Stomach (tissue), 4 donors: ENCODE results near the gene TENM4.

Experiments used
- CTCF ChIP-seq, 7 experiments: fragments of 450-650 bp in 4 of 7; fragments of 200-600 bp in 3 of 7; sonication (generic) in 3 of 7; IDR thresholded peaks; one replicate each; pipeline ENCODE4 v1.5.1; 2016 to 2019; ENCODE audit warnings: antibody characterized with exemption in 7 of 7, control low read depth in 2 of 7, mild to moderate bottlenecking in 1 of 7
- EP300 ChIP-seq: sonication (generic); formaldehyde crosslinking; IDR thresholded peaks from one replicate; pipeline ENCODE4 v1.6.1; 2017; ENCODE audit warnings: antibody characterized with exemption
- POLR2A ChIP-seq, 4 donors: fragments of 450-650 bp; IDR thresholded peaks; one replicate each; pipeline ENCODE4 v1.6.1; 2016; ENCODE audit warnings: antibody characterized with exemption in 4 of 4, control low read depth in 2 of 4, mild to moderate bottlenecking in 1 of 4, moderate library complexity in 1 of 4
- POLR2AphosphoS5 ChIP-seq, 3 donors: sonication (generic); formaldehyde crosslinking; IDR thresholded peaks; one replicate each; pipeline ENCODE4 v1.6.1; 2016; ENCODE audit warnings: antibody characterized with exemption in 3 of 3

DNA sequence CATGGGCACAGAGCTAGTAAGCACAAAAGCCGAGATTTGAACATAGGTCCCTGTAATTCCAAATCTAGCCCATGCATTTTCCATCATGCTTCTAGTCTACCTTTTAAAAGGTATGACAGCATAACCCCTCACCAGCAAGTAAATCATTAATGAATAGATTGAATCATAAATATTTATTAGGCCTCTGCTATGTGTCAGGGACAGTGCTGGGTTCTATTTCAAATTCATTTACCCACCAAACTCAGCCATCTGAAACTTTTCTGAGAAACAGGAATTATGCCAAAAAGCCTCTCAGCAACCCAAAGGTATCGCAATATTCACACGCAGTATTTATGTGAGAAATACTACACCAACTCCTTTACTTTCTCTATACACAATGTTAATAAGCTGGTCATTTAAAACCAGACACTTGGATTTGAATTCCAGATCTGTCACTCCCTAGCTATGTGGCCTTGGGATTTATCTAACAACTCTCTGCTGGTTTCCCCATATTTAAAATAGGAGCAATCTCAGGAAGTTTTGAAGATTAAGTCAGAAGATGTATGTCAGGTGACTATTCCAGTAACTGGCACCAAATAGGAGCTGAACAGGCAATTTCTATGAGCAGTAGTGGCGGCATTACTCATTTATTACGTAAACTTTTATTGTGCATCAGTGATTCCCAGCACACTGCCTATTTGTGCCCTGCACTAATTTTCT lies 191.4 kb downstream of the TENM4 start:
- TF ChIP-seq CTCF (IDR thresholded peaks at IDR 0.05), result no peak
- TF ChIP-seq POLR2A (IDR thresholded peaks at IDR 0.05), result no peak
- TF ChIP-seq POLR2AphosphoS5 (IDR thresholded peaks at IDR 0.05), result no peak
- no peak for TF ChIP-seq EP300
